Measurements from ENCODE around the gene HTATIP2.
A peak's percentile ranks its signal among the peaks of the same experiment; 100 is the strongest.
"Not testable (repeated sequence)": the region's sequence is repeated elsewhere in the genome, so short reads cannot be mapped to it uniquely, and the experiment has no call there.

Gene HTATIP2

GRCh38 chr11:20355221-20356219, 8.0 kb upstream of the HTATIP2 start:
- peaks cover 11% of the 10 kb centered on the region; the same call in 1 of the 2 replicates for H3K27me3 ChIP-seq (ENCODE audit: control insufficient read depth, insufficient read depth, low read length)
- H3K9me3 ChIP-seq (ENCODE audit: control insufficient read depth, insufficient read depth, low read length): no peaks in the 10 kb centered on the region
- H3K9ac ChIP-seq (ENCODE audit: low read depth, low read length): no peak overlapping the region
- H3K27ac ChIP-seq (ENCODE audit: low read depth, low read length): no peak overlapping the region
- no peaks in the 10 kb centered on the region for H3K4me1 ChIP-seq (ENCODE audit: control insufficient read depth, insufficient read depth, low read length)
- H3K36me3 ChIP-seq (ENCODE audit: control insufficient read depth, insufficient read depth, low read length): no peaks in the 10 kb centered on the region
- H3K4me3 ChIP-seq (ENCODE audit: low read depth, low read length): no peak overlapping the region

GRCh38 chr11:20357150-20357549, 6.4 kb upstream of the HTATIP2 start:
- no peaks in the 10 kb centered on the region for H3K4me1 ChIP-seq (ENCODE audit: control insufficient read depth, insufficient read depth, low read length)
- peaks cover 14% of the 10 kb centered on the region for H3K27me3 ChIP-seq (ENCODE audit: control insufficient read depth, insufficient read depth, low read length)
- no peak overlapping the region for H3K27ac ChIP-seq (ENCODE audit: low read depth, low read length)
- no peaks in the 10 kb centered on the region for H3K36me3 ChIP-seq (ENCODE audit: control insufficient read depth, insufficient read depth, low read length)
- H3K4me3 ChIP-seq (ENCODE audit: low read depth, low read length): no peak overlapping the region
- H3K9me3 ChIP-seq (ENCODE audit: control insufficient read depth, insufficient read depth, low read length): no peaks in the 10 kb centered on the region
- no peak overlapping the region for H3K9ac ChIP-seq (ENCODE audit: low read depth, low read length)

GRCh38 chr11:20360650-20361049, 2.9 kb upstream of the HTATIP2 start:
- H3K27ac ChIP-seq (ENCODE audit: low read depth, low read length): no peak overlapping the region
- peaks cover 33% of the 10 kb centered on the region for H3K27me3 ChIP-seq (ENCODE audit: control insufficient read depth, insufficient read depth, low read length)
- H3K4me1 ChIP-seq (ENCODE audit: control insufficient read depth, insufficient read depth, low read length): peaks cover 11% of the 10 kb centered on the region
- H3K9me3 ChIP-seq (ENCODE audit: control insufficient read depth, insufficient read depth, low read length): no peaks in the 10 kb centered on the region
- H3K36me3 ChIP-seq (ENCODE audit: control insufficient read depth, insufficient read depth, low read length): no peaks in the 10 kb centered on the region
- H3K9ac ChIP-seq (ENCODE audit: low read depth, low read length): no peak overlapping the region
- no peak overlapping the region for H3K4me3 ChIP-seq (ENCODE audit: low read depth, low read length)

- H3K4me1 ChIP-seq (ENCODE audit: control insufficient read depth, insufficient read depth, low read length): peaks cover 18% of the 10 kb centered on the region
- H3K9me3 ChIP-seq (ENCODE audit: control insufficient read depth, insufficient read depth, low read length): no peaks in the 10 kb centered on the region
- no peak overlapping the region for H3K4me3 ChIP-seq (ENCODE audit: low read depth, low read length)
- no peaks in the 10 kb centered on the region for H3K36me3 ChIP-seq (ENCODE audit: control insufficient read depth, insufficient read depth, low read length)
- peaks cover 33% of the 10 kb centered on the region for H3K27me3 ChIP-seq (ENCODE audit: control insufficient read depth, insufficient read depth, low read length)
- H3K9ac ChIP-seq (ENCODE audit: low read depth, low read length): no peak overlapping the region
- H3K27ac ChIP-seq (ENCODE audit: low read depth, low read length): no peak overlapping the region
Observed at GRCh38 chr11:20362481-20362880, 1.0 kb upstream of the HTATIP2 start.

- Histone ChIP-seq H3K9ac (ENCODE audit: low read depth, low read length) (no peak overlapping the region), H3K36me3 (ENCODE audit: control insufficient read depth, insufficient read depth, low read length) (no peaks in the 10 kb centered on the region), H3K4me1 (ENCODE audit: control insufficient read depth, insufficient read depth, low read length) (peaks cover 20% of the 10 kb centered on the region), H3K27me3 (ENCODE audit: control insufficient read depth, insufficient read depth, low read length) (peaks cover 33% of the 10 kb centered on the region), H3K9me3 (ENCODE audit: control insufficient read depth, insufficient read depth, low read length) (no peaks in the 10 kb centered on the region), H3K4me3 (ENCODE audit: low read depth, low read length) (peak overlapping the region; percentile 64), H3K27ac (ENCODE audit: low read depth, low read length) (no peak overlapping the region)
Observed at GRCh38 chr11:20363149-20363499, 390 bp upstream of the HTATIP2 start.

- H3K4me3 ChIP-seq (ENCODE audit: low read depth, low read length): peak overlapping the region; percentile 64
- no peaks in the 10 kb centered on the region for H3K9me3 ChIP-seq (ENCODE audit: control insufficient read depth, insufficient read depth, low read length)
- no peaks in the 10 kb centered on the region for H3K36me3 ChIP-seq (ENCODE audit: control insufficient read depth, insufficient read depth, low read length)
- H3K4me1 ChIP-seq (ENCODE audit: control insufficient read depth, insufficient read depth, low read length): peaks cover 29% of the 10 kb centered on the region
- no peak overlapping the region for H3K27ac ChIP-seq (ENCODE audit: low read depth, low read length)
- peaks cover 33% of the 10 kb centered on the region for H3K27me3 ChIP-seq (ENCODE audit: control insufficient read depth, insufficient read depth, low read length)
- H3K9ac ChIP-seq (ENCODE audit: low read depth, low read length): peak overlapping the region; percentile 57; the same call in 1 of the 2 replicates
Observed at GRCh38 chr11:20364341-20364792, 853 bp downstream of the HTATIP2 start.

GRCh38 chr11:20365465-20365864, 2.0 kb downstream of the HTATIP2 start:
- H3K9me3 ChIP-seq (ENCODE audit: control insufficient read depth, insufficient read depth, low read length); H3K9ac ChIP-seq (ENCODE audit: low read depth, low read length); H3K4me3 ChIP-seq (ENCODE audit: low read depth, low read length); H3K36me3 ChIP-seq (ENCODE audit: control insufficient read depth, insufficient read depth, low read length); H3K27ac ChIP-seq (ENCODE audit: low read depth, low read length): not testable (repeated sequence)
- Histone ChIP-seq H3K27me3 (ENCODE audit: control insufficient read depth, insufficient read depth, low read length) (peaks cover 29% of the 10 kb centered on the region), H3K4me1 (ENCODE audit: control insufficient read depth, insufficient read depth, low read length) (peaks cover 39% of the 10 kb centered on the region)

- no peaks in the 10 kb centered on the region for H3K9me3 ChIP-seq (ENCODE audit: control insufficient read depth, insufficient read depth, low read length)
- no peaks in the 10 kb centered on the region for H3K36me3 ChIP-seq (ENCODE audit: control insufficient read depth, insufficient read depth, low read length)
- no peak overlapping the region for H3K4me3 ChIP-seq (ENCODE audit: low read depth, low read length)
- H3K27ac ChIP-seq (ENCODE audit: low read depth, low read length): no peak overlapping the region
- peaks cover 39% of the 10 kb centered on the region for H3K4me1 ChIP-seq (ENCODE audit: control insufficient read depth, insufficient read depth, low read length)
- H3K27me3 ChIP-seq (ENCODE audit: control insufficient read depth, insufficient read depth, low read length): peaks cover 23% of the 10 kb centered on the region
- H3K9ac ChIP-seq (ENCODE audit: low read depth, low read length): no peak overlapping the region
Observed at GRCh38 chr11:20367313-20367948, 3.9 kb downstream of the HTATIP2 start.

- no peaks in the 10 kb centered on the region for H3K9me3 ChIP-seq (ENCODE audit: control insufficient read depth, insufficient read depth, low read length)
- no peak overlapping the region for H3K4me3 ChIP-seq (ENCODE audit: low read depth, low read length)
- H3K9ac ChIP-seq (ENCODE audit: low read depth, low read length): no peak overlapping the region
- peaks cover 36% of the 10 kb centered on the region for H3K4me1 ChIP-seq (ENCODE audit: control insufficient read depth, insufficient read depth, low read length)
- H3K27ac ChIP-seq (ENCODE audit: low read depth, low read length): no peak overlapping the region
- H3K36me3 ChIP-seq (ENCODE audit: control insufficient read depth, insufficient read depth, low read length): no peaks in the 10 kb centered on the region
- peaks cover 13% of the 10 kb centered on the region for H3K27me3 ChIP-seq (ENCODE audit: control insufficient read depth, insufficient read depth, low read length)
Observed at GRCh38 chr11:20368438-20368837, 4.9 kb downstream of the HTATIP2 start.

- Histone ChIP-seq H3K9me3 (ENCODE audit: control insufficient read depth, insufficient read depth, low read length) (no peaks in the 10 kb centered on the region), H3K4me3 (ENCODE audit: low read depth, low read length) (no peak overlapping the region), H3K27ac (ENCODE audit: low read depth, low read length) (no peak overlapping the region), H3K27me3 (ENCODE audit: control insufficient read depth, insufficient read depth, low read length) (no peaks in the 10 kb centered on the region), H3K4me1 (ENCODE audit: control insufficient read depth, insufficient read depth, low read length) (peaks cover 28% of the 10 kb centered on the region), H3K36me3 (ENCODE audit: control insufficient read depth, insufficient read depth, low read length) (no peaks in the 10 kb centered on the region), H3K9ac (ENCODE audit: low read depth, low read length) (no peak overlapping the region)
Observed at GRCh38 chr11:20369826-20370225, 6.3 kb downstream of the HTATIP2 start.

- no peak overlapping the region for H3K27ac ChIP-seq (ENCODE audit: low read depth, low read length)
- no peak overlapping the region for H3K9ac ChIP-seq (ENCODE audit: low read depth, low read length)
- peaks cover 25% of the 10 kb centered on the region for H3K4me1 ChIP-seq (ENCODE audit: control insufficient read depth, insufficient read depth, low read length)
- no peaks in the 10 kb centered on the region for H3K27me3 ChIP-seq (ENCODE audit: control insufficient read depth, insufficient read depth, low read length)
- no peaks in the 10 kb centered on the region for H3K9me3 ChIP-seq (ENCODE audit: control insufficient read depth, insufficient read depth, low read length)
- no peak overlapping the region for H3K4me3 ChIP-seq (ENCODE audit: low read depth, low read length)
- H3K36me3 ChIP-seq (ENCODE audit: control insufficient read depth, insufficient read depth, low read length): no peaks in the 10 kb centered on the region
Observed at GRCh38 chr11:20372081-20372626, 8.6 kb downstream of the HTATIP2 start.
